ENCODE data around the gene ATF6. TPM values are rescaled to one million over a fixed set of nuclear protein-coding genes. Genes with fewer than 3 reads are reported as not detected.
"Not testable (repeated sequence)": the region's sequence is repeated elsewhere in the genome, so short reads cannot be mapped to it uniquely, and the experiment has no call there.

ATF6 gene
- total RNA-seq, 1 donor from 2014 or later: 25.3 TPM

- DNase-seq (ENCODE audit: low read depth): no peak
- no peaks in the 10 kb centered on the region for H3K27me3 ChIP-seq (ENCODE audit: control insufficient read depth, insufficient read depth, low read length)
- peaks cover 4% of the 10 kb centered on the region for H3K36me3 ChIP-seq (ENCODE audit: control insufficient read depth, insufficient read depth, low read length)
- TF ChIP-seq CTCF (IDR thresholded peaks at IDR 0.05; ENCODE audit: insufficient read depth, low read length, severe bottlenecking): no peak
- H3K4me3 ChIP-seq (ENCODE audit: low read depth, low read length): no peak overlapping the region
- no peak for FAIRE-seq
Measured at GRCh38 chr1:161805399-161806197, 39.5 kb downstream of the ATF6 start.

DNA sequence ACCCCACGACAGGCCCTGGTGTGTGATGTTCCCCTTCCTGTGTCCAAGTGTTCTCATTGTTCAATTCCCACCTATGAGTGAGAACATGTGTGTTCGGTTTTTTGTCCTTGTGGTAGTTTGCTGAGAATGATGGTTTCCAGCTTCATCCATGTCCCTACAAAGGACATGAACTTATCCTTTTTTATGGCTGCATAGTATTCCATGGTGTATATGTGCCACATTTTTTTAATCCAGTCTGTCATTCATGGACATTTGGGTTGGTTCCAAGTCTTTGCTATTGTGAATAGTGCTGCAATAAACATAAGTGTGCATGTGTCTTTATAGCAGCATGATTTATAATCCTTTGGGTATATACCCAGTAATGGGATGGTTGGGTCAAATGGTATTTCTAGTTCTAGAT, 43.1 kb downstream of the ATF6 start:
- H3K4me3 ChIP-seq (ENCODE audit: low read depth, low read length); FAIRE-seq; H3K36me3 ChIP-seq (ENCODE audit: control insufficient read depth, insufficient read depth, low read length); DNase-seq (ENCODE audit: low read depth); H3K27me3 ChIP-seq (ENCODE audit: control insufficient read depth, insufficient read depth, low read length): not testable (repeated sequence)

- not testable (repeated sequence) for H3K36me3 ChIP-seq (ENCODE audit: control insufficient read depth, insufficient read depth, low read length); DNase-seq (ENCODE audit: low read depth); FAIRE-seq; H3K4me3 ChIP-seq (ENCODE audit: low read depth, low read length); H3K27me3 ChIP-seq (ENCODE audit: control insufficient read depth, insufficient read depth, low read length)
Measured at GRCh38 chr1:161809656-161810055, 43.5 kb downstream of the ATF6 start.

GRCh38 chr1:161810780-161811179, 44.7 kb downstream of the ATF6 start:
- H3K4me3 ChIP-seq (ENCODE audit: low read depth, low read length): no peak overlapping the region
- H3K27me3 ChIP-seq (ENCODE audit: control insufficient read depth, insufficient read depth, low read length): no peaks in the 10 kb centered on the region
- peaks cover 4% of the 10 kb centered on the region for H3K36me3 ChIP-seq (ENCODE audit: control insufficient read depth, insufficient read depth, low read length)
- DNase-seq (ENCODE audit: low read depth) (no peak), FAIRE-seq (no peak)
- no peak for TF ChIP-seq CTCF (IDR thresholded peaks at IDR 0.05; ENCODE audit: insufficient read depth, low read length, severe bottlenecking)

- no peak for FAIRE-seq
- Histone ChIP-seq H3K27me3 (ENCODE audit: control insufficient read depth, insufficient read depth, low read length) (no peaks in the 10 kb centered on the region), H3K36me3 (ENCODE audit: control insufficient read depth, insufficient read depth, low read length) (peaks cover 4% of the 10 kb centered on the region), H3K4me3 (ENCODE audit: low read depth, low read length) (no peak overlapping the region)
- no peak for DNase-seq (ENCODE audit: low read depth)
- no peak for TF ChIP-seq CTCF (IDR thresholded peaks at IDR 0.05; ENCODE audit: insufficient read depth, low read length, severe bottlenecking)
Measured at GRCh38 chr1:161816201-161816600, 50.1 kb downstream of the ATF6 start.

- H3K4me3 ChIP-seq (ENCODE audit: low read depth, low read length): no peak overlapping the region
- no peaks in the 10 kb centered on the region for H3K27me3 ChIP-seq (ENCODE audit: control insufficient read depth, insufficient read depth, low read length)
- TF ChIP-seq CTCF (IDR thresholded peaks at IDR 0.05; ENCODE audit: insufficient read depth, low read length, severe bottlenecking): no peak
- DNase-seq (ENCODE audit: low read depth) (no peak), FAIRE-seq (no peak)
- peaks cover 6% of the 10 kb centered on the region for H3K36me3 ChIP-seq (ENCODE audit: control insufficient read depth, insufficient read depth, low read length)
Measured at GRCh38 chr1:161817176-161817730, 51.1 kb downstream of the ATF6 start.
